GM12878 (cell line): ENCODE results near the gene EYA2.

Experiments used
- EZH2 ChIP-seq: IDR thresholded peaks from 2 replicates; pipeline ENCODE4 v1.6.1; 2012; ENCODE audit warnings: low read depth, mild to moderate bottlenecking, control low read depth, inconsistent platforms, low read length, borderline replicate concordance; ENCODE audit not compliant: control insufficient read depth
- MAX ChIP-seq: IDR thresholded peaks from 2 replicates; pipeline ENCODE4 v1.6.1; 2012; ENCODE audit warnings: low read depth, low read length, improper control_type of control experiment
- PML ChIP-seq: IDR thresholded peaks from 2 replicates; pipeline ENCODE4 v1.6.1; 2012; ENCODE audit warnings: low read length, inconsistent platforms
- POLR2A ChIP-seq: IDR thresholded peaks from 2 replicates; pipeline ENCODE4 v1.6.1; 2011; ENCODE audit warnings: low read depth, mild to moderate bottlenecking, low read length
- SMAD1 ChIP-seq: fragments of 450-650 bp; IDR thresholded peaks from 2 replicates; pipeline ENCODE4 v1.6.1; 2018; ENCODE audit warnings: mild to moderate bottlenecking, low read depth; ENCODE audit not compliant: partially characterized antibody
- TAF1 ChIP-seq: IDR thresholded peaks from 2 replicates; pipeline ENCODE4 v1.6.1; 2011; ENCODE audit warnings: mild to moderate bottlenecking, low read depth, low read length, borderline replicate concordance
- ZSCAN29 ChIP-seq: fragments of 450-650 bp; IDR thresholded peaks from 2 replicates; pipeline ENCODE4 v1.6.1; 2017; ENCODE audit warnings: mild to moderate bottlenecking, moderate library complexity

- no peak for TF ChIP-seq EZH2
- no peak for TF ChIP-seq POLR2A
- TF ChIP-seq SMAD1 = no peak
- TF ChIP-seq ZSCAN29 = no peak
- no peak for TF ChIP-seq TAF1
- no peak for TF ChIP-seq MAX
- TF ChIP-seq PML = no peak
Observed at GRCh38 chr20:46965477-46965876, 70.8 kb downstream of the EYA2 start.
